ENCODE measurements around the gene KCNMB3.
"Not testable (repeated sequence)": the region's sequence is repeated elsewhere in the genome, so short reads cannot be mapped to it uniquely, and the experiment has no call there.

The KCNMB3 gene

DNA sequence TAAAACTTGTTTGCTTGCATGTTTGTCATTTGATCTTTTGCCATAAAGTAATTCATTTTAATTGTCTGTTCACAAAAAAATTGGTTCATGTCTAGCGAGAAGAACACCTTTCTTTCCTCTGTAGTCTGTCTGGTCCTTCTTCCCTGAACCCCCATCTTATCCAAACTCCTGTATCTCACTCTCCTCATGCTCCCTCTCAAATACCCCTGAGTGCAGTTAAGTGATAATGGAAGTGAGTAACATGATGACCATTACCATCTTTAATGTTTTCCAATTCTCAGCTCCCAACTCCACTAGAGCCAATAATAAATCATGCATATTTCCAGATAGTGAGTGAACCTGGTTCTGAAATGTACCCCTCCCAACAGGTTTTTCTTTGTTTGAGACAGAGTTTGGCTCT, 14.2 kb upstream of the KCNMB3 start:
- in situ Hi-C loops (cut with HindIII; ENCODE audit: low sequenced_read_pairs) = no loop called here

GRCh38 chr3:179264449-179264848, 13.5 kb upstream of the KCNMB3 start:
- in situ Hi-C loops (cut with HindIII; ENCODE audit: low sequenced_read_pairs) = no loop called here

GRCh38 chr3:179263134-179263533, 12.2 kb upstream of the KCNMB3 start:
- in situ Hi-C loops (cut with HindIII; ENCODE audit: low sequenced_read_pairs) = no loop called here

DNA sequence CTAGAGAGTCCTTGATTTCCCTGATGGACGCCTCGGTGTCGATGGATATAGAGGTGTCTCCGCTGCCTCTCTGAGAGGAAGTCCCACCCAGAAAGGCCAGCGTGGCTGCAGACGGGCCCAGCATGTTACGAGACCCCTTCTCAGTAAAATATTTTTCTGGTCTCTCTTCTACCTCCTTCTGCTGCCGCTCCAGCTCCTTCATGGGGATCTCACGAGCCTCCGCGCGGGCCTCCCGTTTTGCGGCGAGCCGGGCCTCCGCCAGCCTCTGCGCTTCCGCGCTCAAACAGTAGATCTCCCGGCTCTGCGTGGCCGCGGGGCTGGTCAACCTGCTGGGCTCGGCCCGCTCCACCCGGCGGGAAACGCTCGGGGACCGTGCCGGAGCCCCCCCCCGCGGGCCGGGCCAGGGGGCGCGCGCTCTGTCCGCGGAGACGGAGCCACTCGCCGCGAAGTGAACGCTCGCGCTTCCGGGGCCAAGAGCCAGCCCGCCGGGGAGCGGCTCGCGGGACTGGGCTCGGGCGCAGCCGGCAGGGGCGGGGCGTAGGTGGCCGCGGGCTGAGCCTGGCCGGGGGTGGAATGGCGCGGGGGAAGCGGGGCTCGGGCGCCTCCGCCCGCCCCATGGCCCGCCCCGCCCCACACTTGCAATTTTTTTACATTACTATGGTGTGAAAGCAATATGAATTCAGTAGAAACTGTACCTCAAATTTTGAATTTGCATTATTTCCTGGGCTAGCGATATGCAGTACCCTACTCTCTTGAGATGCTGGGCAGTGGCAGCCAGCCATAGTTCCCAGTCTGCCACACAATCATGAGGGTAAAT, 10.2 kb upstream of the KCNMB3 start:
- in situ Hi-C loops (cut with HindIII; ENCODE audit: low sequenced_read_pairs) = no loop called here

GRCh38 chr3:179259959-179260756, 9.2 kb upstream of the KCNMB3 start:
- in situ Hi-C loops (cut with HindIII; ENCODE audit: low sequenced_read_pairs) = not testable (repeated sequence)

DNA sequence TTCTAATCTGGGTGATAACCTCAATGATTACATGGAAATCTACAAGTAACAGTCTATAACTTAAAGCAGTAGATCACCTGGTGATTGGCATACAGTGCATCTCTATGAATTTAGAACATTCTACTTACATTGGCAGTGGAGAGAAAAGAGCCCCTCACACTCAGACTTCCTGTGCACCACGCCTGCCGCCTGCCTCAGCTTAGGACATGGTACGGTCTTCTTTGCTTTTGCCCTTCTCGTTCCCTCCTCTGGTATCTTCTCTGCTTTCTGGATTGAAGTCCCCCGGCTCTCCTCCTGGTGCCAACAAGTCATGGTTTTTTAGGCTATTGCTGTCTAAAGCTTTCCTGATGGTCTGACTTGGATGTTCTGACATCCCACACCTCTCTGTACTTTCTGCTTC, 7.9 kb upstream of the KCNMB3 start:
- in situ Hi-C loops (cut with HindIII; ENCODE audit: low sequenced_read_pairs) = no loop called here

DNA sequence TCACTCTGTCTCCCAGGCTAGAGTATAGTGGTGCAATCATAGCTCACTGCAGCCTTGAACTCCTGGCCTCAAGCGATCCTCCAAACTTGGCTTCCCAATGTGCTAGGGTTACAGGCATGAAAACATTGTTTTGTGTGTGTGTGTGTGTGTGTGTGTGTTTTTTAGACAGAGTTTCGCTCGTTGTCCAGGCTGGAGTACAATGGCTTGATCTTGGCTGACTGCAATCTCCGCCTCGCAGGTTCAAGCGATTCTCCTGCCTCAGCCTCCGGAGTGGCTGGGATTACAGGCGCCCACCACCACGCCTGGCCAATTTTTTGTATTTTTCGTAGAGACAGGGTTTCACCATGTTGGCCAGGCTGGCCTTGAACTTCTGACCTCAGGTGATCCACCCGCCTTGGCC, 6.8 kb upstream of the KCNMB3 start:
- in situ Hi-C loops (cut with HindIII; ENCODE audit: low sequenced_read_pairs) = not testable (repeated sequence)

DNA sequence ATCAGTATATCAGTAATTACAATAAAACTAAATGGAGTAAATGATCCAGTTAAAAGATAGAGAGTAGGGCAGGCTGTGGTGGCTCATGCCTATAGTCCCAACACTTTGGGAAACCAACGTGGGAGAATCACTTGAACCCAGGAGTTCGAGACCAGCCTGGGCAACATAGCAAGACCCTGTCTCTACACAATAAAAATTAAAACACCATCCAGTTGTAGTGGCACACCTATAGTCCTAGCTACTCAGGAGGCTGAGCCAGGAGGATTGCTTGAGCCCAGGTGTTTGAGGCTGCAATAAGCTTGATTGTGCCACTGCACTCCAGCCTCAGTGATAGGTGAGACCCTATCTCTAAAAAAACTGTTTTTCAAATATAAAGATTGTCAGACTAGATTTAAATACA, 5.9 kb upstream of the KCNMB3 start:
- in situ Hi-C loops (cut with HindIII; ENCODE audit: low sequenced_read_pairs) = no loop called here

- in situ Hi-C loops (cut with HindIII; ENCODE audit: low sequenced_read_pairs) = no loop called here
Measured at GRCh38 chr3:179247289-179248015, 3.5 kb downstream of the KCNMB3 start.

- in situ Hi-C loops (cut with HindIII; ENCODE audit: low sequenced_read_pairs) = no loop called here
Measured at GRCh38 chr3:179244878-179245277, 6.0 kb downstream of the KCNMB3 start.

- in situ Hi-C loops (cut with HindIII; ENCODE audit: low sequenced_read_pairs) = not testable (repeated sequence)
Measured at GRCh38 chr3:179242859-179243258, 8.1 kb downstream of the KCNMB3 start.

DNA sequence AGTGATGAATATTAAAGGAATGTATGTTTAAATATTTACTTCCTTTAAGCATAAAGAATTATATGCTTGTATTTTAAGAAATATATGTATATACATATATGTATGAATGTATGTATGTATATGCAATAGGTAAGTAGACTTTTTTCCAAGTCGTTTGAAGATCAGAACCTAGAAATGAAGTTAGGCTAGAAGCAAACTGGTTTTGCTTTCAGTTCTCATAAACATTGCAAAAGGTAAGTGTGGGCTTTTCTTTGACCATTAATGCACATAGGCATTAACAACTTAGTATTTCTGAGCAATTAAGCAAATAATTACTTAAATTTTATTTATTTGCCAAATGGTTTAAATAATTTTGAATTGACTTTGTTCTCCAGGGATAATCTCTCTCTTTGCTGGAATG, 10.6 kb downstream of the KCNMB3 start:
- in situ Hi-C loops (cut with HindIII; ENCODE audit: low sequenced_read_pairs) = not testable (repeated sequence)

DNA sequence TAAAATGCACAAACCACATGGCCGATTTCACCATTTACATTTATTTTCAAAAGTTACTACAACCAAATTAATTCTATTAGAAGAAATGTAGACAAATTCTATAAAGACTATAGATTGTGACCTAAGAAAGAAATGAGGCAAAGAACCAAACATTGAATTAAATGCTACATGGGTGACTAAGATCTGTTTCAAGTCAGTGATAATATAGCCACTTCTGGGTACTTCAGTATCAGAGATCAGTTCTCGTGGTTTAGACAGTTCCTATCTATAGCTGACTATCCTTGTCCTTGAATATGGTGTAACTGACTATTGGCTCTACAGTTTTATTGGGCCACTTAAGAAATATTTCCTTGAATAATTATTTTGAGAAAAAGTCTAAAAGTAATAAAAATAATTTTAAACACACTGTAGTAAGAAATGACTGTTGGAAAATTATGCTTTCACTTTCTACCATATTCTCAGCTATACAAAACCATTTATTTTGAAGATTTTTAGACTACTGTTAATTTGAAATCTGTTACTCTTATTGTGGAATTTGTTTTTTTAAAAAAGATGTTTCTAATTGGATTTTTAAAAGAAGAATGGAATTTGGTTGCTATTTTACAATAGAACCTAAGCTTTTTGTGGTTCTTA, 14.1 kb downstream of the KCNMB3 start:
- in situ Hi-C loops (cut with HindIII; ENCODE audit: low sequenced_read_pairs) = no loop called here

DNA sequence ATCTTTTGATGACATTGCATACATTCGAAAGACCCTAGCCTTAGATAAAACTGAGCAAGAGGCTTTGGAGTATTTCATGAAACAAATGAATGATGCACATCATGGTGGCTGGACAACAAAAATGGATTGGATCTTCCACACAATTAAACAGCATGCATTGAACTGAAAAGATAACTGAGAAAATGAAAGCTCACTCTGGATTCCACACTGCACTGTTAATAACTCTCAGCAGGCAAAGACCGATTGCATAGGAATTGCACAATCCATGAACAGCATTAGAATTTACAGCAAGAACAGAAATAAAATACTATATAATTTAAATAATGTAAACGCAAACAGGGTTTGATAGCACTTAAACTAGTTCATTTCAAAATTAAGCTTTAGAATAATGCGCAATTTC, 16.7 kb downstream of the KCNMB3 start:
- in situ Hi-C loops (cut with HindIII; ENCODE audit: low sequenced_read_pairs) = no loop called here

DNA sequence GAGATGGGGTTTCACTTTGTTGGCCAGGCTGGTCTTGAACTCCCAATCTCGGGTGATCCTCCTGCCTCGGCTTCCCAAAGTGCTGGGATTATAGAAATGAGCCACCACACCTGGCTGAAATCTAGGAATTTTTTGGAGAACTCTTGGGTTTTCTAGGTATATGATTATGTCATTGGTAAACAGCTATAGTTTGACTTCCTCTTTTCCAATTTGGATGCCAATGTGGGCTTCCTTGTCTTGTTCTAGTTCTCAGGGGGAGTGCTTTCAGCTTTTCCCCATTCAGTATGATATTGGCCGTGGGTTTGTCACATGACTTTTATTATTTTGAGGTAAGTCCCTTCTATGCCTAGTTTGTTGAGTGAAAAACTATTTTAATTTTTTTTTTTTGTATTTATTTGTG, 17.9 kb downstream of the KCNMB3 start:
- in situ Hi-C loops (cut with HindIII; ENCODE audit: low sequenced_read_pairs) = no loop called here

- in situ Hi-C loops (cut with HindIII; ENCODE audit: low sequenced_read_pairs) = no loop called here
Measured at GRCh38 chr3:179229177-179229576, 21.7 kb downstream of the KCNMB3 start.

- in situ Hi-C loops (cut with HindIII; ENCODE audit: low sequenced_read_pairs) = no loop called here
Measured at GRCh38 chr3:179227349-179227748, 23.6 kb downstream of the KCNMB3 start.

DNA sequence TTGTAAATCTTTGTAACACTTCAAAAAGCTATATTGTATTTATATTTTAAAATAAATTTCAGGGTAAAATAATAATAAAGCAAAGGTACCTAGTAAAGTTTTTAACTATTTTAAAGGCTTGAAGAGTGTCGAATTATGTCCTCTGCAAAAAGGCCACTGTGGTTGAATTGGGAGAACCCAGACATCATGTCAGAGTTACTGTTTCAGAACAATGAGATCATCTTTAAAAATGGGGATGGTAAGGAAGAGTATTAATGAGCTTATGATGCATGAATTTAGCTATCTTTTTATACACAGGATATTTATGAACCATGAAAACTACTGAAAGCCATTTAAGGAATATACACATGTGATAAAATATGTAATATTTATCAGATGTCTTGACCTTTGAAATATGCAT, 26.3 kb downstream of the KCNMB3 start:
- in situ Hi-C loops (cut with HindIII; ENCODE audit: low sequenced_read_pairs) = no loop called here

- in situ Hi-C loops (cut with HindIII; ENCODE audit: low sequenced_read_pairs) = no loop called here
Measured at GRCh38 chr3:179223548-179223947, 27.4 kb downstream of the KCNMB3 start.

DNA sequence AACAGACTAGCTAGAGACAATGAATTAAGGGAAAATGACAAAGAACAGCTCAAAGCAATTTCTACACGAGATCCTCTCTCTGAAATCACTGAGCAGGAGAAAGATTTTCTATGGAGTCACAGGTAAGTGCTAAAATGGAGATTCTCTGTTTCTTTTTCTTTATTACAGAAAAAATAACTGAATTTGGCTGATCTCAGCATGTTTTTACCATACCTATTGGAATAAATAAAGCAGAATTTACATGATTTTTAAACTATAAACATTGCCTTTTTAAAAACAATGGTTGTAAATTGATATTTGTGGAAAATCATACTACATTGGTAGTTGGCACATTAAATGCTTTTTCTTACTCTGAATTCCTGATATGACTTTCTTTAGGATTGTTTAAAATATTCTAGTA, 32.7 kb downstream of the KCNMB3 start:
- in situ Hi-C loops (cut with HindIII; ENCODE audit: low sequenced_read_pairs) = not testable (repeated sequence)

DNA sequence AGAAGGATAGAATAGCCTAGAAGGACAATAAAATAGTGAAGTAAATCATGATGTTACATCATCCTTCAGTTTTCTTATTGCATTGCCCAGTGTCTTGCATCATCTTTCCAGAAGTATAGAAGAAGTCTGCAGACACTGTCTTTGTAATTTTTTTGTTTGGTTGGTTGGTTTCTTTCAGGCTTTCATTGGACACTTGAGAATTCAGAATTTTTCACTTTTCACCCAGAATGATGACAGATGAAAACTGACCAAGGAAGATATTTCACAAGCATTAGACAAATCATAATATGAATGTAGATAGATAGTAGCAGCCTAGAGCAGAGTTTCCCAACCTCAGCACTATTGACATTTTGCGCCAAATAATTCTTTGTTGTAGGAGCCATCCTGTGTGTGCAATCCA, 35.4 kb downstream of the KCNMB3 start:
- in situ Hi-C loops (cut with HindIII; ENCODE audit: low sequenced_read_pairs) = not testable (repeated sequence)

Data from endothelial cell of hepatic sinusoid (primary cell).